HG02763 (cell line): ENCODE data around the gene MN1.

Experiments used
- ATAC-seq: cut with Tn5 transposase; IDR thresholded peaks from one replicate; pipeline ENCODE4 v1.9.1; 2021; ENCODE audit warnings: mild to moderate bottlenecking, moderate library complexity; ENCODE audit not compliant: unreplicated experiment

The MN1 gene

GRCh38 chr22:27765706-27766291 lies 35.8 kb downstream of the MN1 start:
- ATAC-seq: no peak

GRCh38 chr22:27764722-27765236 lies 36.8 kb downstream of the MN1 start:
- no peak for ATAC-seq

GRCh38 chr22:27761665-27762064 lies 39.9 kb downstream of the MN1 start:
- ATAC-seq: no peak

GRCh38 chr22:27761000-27761399 lies 40.6 kb downstream of the MN1 start:
- no peak for ATAC-seq

- no peak for ATAC-seq
Observed at GRCh38 chr22:27760474-27760873, 41.1 kb downstream of the MN1 start.

- ATAC-seq: no peak
Observed at GRCh38 chr22:27757928-27758525, 43.5 kb downstream of the MN1 start.

- no peak for ATAC-seq
Observed at GRCh38 chr22:27756212-27756660, 45.3 kb downstream of the MN1 start.

GRCh38 chr22:27755521-27756211 lies 45.9 kb downstream of the MN1 start:
- ATAC-seq: no peak

- ATAC-seq: no peak
Observed at GRCh38 chr22:27754888-27755480, 46.6 kb downstream of the MN1 start.

- no peak for ATAC-seq
Observed at GRCh38 chr22:27754247-27754887, 47.2 kb downstream of the MN1 start.

GRCh38 chr22:27752771-27753170 lies 48.8 kb downstream of the MN1 start:
- ATAC-seq: no peak

GRCh38 chr22:27752141-27752540 lies 49.4 kb downstream of the MN1 start:
- ATAC-seq: no peak

- ATAC-seq: no peak
Observed at GRCh38 chr22:27751277-27752070, 50.1 kb downstream of the MN1 start.

GRCh38 chr22:27750584-27751265 lies 50.8 kb downstream of the MN1 start:
- ATAC-seq: no peak

GRCh38 chr22:27749597-27750225 lies 51.8 kb downstream of the MN1 start:
- ATAC-seq: no peak

GRCh38 chr22:27748751-27749191 lies 52.8 kb downstream of the MN1 start:
- ATAC-seq: no peak

- no peak for ATAC-seq
Observed at GRCh38 chr22:27748349-27748748, 53.2 kb downstream of the MN1 start.

- no peak for ATAC-seq
Observed at GRCh38 chr22:27747396-27748221, 53.9 kb downstream of the MN1 start.
